ENCODE data around the gene TTC34. TPM values are rescaled to one million over a fixed set of nuclear protein-coding genes. Genes with fewer than 3 reads are reported as not detected.

Gene TTC34
- total RNA-seq, 1 experiment from 2014 or later, result 0.92 TPM

DNA sequence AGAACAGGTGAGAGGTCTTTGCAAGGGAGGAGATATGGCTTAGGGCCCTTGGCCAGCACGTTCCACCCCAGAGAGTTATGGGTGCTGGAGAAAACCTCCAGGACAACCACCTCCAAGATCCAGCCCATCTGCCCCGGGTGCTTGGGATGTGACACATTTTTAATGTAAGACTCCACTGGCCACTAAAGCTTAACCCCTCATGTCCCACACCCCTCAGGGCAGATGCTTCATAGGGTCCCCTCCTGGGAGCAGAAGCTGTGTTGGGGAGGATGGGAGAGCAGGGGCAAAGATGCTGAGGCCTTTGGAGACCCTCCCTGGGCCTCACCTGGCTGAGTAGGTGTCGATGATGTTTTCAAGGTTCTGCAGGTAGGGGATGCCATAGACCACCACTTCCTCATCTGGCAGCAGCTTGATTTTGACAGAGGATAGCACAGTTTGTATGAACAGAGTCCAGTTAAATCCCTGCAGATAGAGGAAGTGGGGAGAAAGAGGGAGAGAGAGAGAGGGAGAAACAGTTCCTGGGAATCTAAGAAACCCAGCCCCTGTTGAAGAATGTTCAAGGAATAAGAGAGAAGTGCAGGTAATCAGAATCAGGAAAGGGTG lies 203.1 kb downstream of the TTC34 start:
- WGBS (ENCODE audit: extremely low coverage, insufficient read length, low lambda C conversion rate), result no CpG with 5 or more reads among the region's 3 CpGs
- Histone ChIP-seq H3K56ac (ENCODE audit: insufficient read length, low read depth, low read length) (no peak overlapping the region), H3K4me2 (ENCODE audit: insufficient read depth, insufficient read length, low read length) (no peak overlapping the region), H3K27ac (ENCODE audit: insufficient read length, low read depth, low read length) (no peak overlapping the region), H3K18ac (ENCODE audit: insufficient read length, low read depth, low read length) (no peak overlapping the region), H2BK5ac (ENCODE audit: insufficient read length, low read length) (no peak overlapping the region), H2BK15ac (ENCODE audit: low read depth, low read length) (no peak overlapping the region), H2BK120ac (ENCODE audit: low read depth, low read length, poor library complexity, severe bottlenecking) (no peak overlapping the region), H2AFZ (ENCODE audit: low read length) (no peak overlapping the region), H3K4ac (ENCODE audit: low read depth, low read length) (no peak overlapping the region), H2BK20ac (ENCODE audit: low read depth, low read length, poor library complexity, severe bottlenecking) (no peak overlapping the region), H4K91ac (ENCODE audit: insufficient read length, low read depth, low read length) (no peak overlapping the region), H4K20me1 (ENCODE audit: control insufficient read depth, insufficient read depth, insufficient read length) (no peaks in the 10 kb centered on the region), H2BK12ac (ENCODE audit: insufficient read length, low read depth, low read length) (no peak overlapping the region), H4K5ac (ENCODE audit: insufficient read length, low read depth, low read length) (no peak overlapping the region), H3K23me2 (ENCODE audit: insufficient read length, low read depth, low read length, poor library complexity, severe bottlenecking) (no peaks in the 10 kb centered on the region), H3K9me3 (ENCODE audit: control insufficient read depth, low read depth, low read length) (no peaks in the 10 kb centered on the region), H3T11ph (ENCODE audit: low read length) (no peak overlapping the region), H3K23ac (ENCODE audit: insufficient read length, low read depth, low read length) (no peak overlapping the region), H3K79me1 (ENCODE audit: insufficient read depth, low read depth, low read length, poor library complexity, severe bottlenecking) (no peaks in the 10 kb centered on the region), H3K4me1 (ENCODE audit: insufficient read depth, low read length) (no peaks in the 10 kb centered on the region), H4K8ac (replicated peaks; ENCODE audit: insufficient read length, low read depth, low read length) (no peak overlapping the region), H3K9ac (ENCODE audit: extremely low read depth, insufficient read length, low read length) (no peak overlapping the region), H2AK5ac (ENCODE audit: insufficient read length, low read length) (no peak overlapping the region), H3K79me2 (ENCODE audit: insufficient read depth, low read length) (no peaks in the 10 kb centered on the region), H3K14ac (ENCODE audit: insufficient read depth, low read length) (no peak overlapping the region), H3K27me3 (ENCODE audit: insufficient read depth, low read length) (no peaks in the 10 kb centered on the region)
- H3K4me1 Mint-ChIP-seq, result no peaks in the 10 kb centered on the region
- H3K4me3 Mint-ChIP-seq, result no peak overlapping the region
- H3K36me3 Mint-ChIP-seq (ENCODE audit: insufficient read depth in 1 of 3, low read depth in 3 of 3), result no peaks in the 10 kb centered on the region
- DNase-seq, result no peak
- H3K27ac Mint-ChIP-seq, result no peak overlapping the region
- H3K27me3 Mint-ChIP-seq (ENCODE audit: low read depth), result peaks cover 25% of the 10 kb centered on the region
- peaks cover 3 to 9% of the 10 kb centered on the region in 2 experiments; a peak in 3 of 5 replicates for H3K9me3 Mint-ChIP-seq
- TF ChIP-seq, protein P1, sequence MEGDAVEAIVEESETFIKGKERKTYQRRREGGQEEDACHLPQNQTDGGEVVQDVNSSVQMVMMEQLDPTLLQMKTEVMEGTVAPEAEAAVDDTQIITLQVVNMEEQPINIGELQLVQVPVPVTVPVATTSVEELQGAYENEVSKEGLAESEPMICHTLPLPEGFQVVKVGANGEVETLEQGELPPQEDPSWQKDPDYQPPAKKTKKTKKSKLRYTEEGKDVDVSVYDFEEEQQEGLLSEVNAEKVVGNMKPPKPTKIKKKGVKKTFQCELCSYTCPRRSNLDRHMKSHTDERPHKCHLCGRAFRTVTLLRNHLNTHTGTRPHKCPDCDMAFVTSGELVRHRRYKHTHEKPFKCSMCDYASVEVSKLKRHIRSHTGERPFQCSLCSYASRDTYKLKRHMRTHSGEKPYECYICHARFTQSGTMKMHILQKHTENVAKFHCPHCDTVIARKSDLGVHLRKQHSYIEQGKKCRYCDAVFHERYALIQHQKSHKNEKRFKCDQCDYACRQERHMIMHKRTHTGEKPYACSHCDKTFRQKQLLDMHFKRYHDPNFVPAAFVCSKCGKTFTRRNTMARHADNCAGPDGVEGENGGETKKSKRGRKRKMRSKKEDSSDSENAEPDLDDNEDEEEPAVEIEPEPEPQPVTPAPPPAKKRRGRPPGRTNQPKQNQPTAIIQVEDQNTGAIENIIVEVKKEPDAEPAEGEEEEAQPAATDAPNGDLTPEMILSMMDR (conservative IDR thresholded peaks at IDR 0.05), result peak; percentile 36; the same call in 1 of the 3 replicates

Measured in H9 (cell line).